HG03565 (cell line): ENCODE results near the gene ANKRD55.
"Not testable (repeated sequence)": the region's sequence is repeated elsewhere in the genome, so short reads cannot be mapped to it uniquely, and the experiment has no call there.

Source experiments
- ATAC-seq: cut with Tn5 transposase; IDR thresholded peaks from one replicate; pipeline ENCODE4 v1.9.1; 2021; ENCODE audit warnings: mild to moderate bottlenecking, moderate library complexity; ENCODE audit not compliant: unreplicated experiment

The ANKRD55 gene

DNA sequence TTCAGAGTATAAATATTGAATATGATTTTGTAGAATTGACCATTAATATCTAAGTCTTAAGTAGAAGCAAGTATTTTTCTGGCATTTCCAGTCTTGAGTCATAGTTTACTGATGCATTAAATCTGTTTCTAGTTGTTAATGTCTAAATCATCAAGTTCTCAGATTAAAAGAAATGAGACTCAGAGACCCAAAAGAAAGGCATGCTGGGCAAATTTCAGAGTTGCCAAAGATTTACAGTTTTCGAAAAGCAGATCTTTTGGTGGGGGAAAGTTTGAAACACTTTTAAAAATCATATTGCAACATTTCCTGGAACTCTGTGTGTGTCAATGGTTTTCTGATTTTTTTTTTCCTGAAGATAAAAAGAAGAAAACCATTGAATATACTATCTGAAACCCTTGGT is 60.9 kb downstream of the ANKRD55 start:
- no peak for ATAC-seq

DNA sequence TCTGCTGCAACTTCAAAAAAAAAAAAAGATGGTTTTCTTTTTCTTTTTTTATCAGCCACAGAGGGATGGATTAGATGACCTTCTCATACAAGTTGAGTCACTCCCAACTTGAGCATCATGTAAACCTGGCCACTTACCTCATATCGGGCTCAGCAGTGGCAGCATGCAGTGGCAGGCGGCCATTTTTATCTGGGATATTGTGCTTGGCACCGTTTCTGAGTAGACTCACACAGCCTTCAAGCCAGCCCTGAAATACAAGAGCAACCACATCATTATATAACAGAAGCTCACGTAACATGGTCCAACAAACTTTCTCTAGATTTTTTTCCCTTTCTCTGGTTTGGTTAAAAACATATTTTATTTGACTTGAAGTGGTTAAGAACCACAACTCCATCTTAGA is 62.6 kb downstream of the ANKRD55 start:
- ATAC-seq, result no peak

DNA sequence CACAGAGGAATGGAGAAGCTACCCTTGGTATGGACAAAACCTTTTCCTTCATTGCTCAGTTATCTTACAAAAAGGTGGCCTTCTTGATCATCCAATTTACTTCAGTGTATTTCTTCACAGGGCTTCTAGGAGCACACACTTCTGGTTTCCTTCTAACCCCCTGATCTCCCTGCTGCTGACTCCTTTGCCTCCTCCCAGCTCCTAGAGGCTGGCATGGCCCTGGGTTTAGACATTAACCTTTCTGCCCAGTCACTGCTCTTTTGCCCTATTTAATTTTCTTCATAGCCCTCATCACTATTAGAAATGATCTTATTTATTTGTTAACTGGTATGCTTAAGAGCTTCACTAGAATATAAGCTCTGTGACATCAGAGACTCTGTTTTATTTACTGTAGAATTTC is 63.2 kb downstream of the ANKRD55 start:
- ATAC-seq, result no peak

DNA sequence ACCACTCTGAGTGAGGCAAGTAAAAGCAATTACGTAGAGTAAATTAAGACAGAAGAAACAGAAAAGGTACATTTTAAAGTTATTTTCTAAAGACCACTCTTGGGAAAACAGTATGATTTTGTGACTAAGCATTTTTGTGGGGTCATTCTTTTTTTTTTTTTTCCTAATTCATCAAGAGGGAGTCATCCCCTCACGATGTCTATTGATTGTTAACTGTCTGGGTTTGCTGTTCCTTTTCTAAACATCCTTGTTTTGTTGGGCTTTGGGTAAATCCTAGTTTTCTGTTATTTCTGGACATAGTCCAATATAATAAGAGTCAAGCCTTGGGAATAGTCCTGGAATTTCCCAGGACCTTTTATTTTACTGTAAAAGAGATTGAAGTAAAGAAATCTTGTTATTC is 63.8 kb downstream of the ANKRD55 start:
- no peak for ATAC-seq

DNA sequence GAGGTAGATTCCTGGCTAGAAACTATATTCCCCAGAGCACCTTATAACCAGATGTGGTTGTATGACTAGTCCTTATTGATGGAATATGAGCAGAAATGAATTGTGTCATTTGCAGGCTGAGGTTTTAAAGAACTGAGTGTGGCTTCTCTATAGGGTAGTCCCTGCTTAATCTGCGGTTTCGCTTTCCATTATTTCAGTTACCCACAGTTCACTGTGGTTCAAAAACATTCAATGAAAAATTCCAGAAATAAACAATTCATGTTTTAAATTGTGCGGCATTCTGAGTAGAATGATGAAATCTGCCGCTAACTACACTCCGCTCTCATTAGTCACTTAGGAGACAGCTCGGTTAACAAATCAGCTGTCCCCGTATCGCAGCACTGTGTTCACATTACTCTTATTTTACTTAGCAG is 65.1 kb downstream of the ANKRD55 start:
- no peak for ATAC-seq

DNA sequence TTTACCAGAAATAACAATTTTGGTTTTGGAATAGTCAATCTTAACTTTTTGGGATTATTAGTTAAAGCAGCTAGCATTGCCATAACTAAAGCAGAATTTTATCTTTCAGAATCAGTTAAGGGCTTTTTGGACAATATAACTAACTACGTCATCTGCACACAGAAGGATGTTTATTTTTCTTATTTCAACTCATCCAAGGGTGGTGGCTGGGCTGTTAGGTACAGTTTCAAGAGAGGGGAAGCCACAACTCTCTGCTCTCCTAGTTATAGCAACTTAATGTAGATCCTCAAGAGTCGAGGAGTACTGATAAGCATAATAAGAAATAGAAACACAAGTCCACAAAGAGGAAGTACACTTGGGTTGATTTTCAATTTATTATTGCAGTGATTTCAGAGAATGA is 65.6 kb downstream of the ANKRD55 start:
- ATAC-seq, result no peak

DNA sequence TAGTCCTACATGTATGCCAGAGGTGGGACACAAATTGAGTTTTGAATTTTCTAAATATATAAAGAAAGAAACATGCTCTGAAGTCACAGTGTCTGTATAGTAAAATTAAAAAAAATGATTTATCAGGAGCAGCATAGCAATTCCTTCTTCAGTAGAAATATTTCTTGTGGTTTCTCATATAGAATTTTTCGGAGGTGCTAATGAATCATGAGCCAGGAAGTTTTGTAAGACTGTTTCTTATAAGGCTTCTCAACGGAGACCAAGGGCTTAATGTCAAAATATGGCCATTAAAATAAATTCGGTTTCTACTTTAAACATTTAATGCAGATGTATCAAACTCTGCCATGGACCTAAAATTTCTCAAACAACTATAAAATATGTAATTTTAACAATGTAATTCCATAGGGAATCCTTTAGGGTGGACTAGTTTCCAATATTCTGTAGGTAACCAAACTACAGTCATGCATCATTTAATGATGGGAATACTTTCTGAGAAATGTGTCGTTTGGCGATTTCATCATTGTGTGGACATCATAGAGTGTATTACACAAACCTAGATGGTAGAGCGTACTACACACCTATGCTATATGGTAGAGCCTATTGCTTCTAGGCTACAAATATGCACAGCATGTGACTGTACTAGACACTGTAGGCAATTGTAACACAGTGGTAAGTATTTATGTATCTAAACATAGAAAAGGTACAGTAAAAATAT is 66.3 kb downstream of the ANKRD55 start:
- no peak for ATAC-seq

DNA sequence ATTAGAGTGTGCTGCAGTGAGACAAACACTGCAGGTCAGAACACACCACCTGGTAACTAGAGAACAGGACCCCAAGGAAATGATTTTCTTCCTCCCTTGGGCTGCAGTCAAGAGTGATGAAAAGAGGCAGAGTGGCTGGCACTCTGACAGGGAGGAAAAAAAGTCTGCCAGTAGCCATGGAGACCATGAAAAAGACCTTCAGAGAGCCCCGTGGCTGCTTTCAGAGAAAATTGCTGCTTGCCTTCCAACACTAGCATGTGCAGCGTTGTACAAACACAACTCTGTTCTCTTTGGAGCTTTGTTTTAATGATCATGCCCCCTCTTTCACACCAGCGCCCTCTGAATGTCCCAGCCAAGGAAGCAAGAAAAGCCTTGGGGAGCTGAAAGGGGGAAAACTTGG is 68.8 kb downstream of the ANKRD55 start:
- no peak for ATAC-seq

DNA sequence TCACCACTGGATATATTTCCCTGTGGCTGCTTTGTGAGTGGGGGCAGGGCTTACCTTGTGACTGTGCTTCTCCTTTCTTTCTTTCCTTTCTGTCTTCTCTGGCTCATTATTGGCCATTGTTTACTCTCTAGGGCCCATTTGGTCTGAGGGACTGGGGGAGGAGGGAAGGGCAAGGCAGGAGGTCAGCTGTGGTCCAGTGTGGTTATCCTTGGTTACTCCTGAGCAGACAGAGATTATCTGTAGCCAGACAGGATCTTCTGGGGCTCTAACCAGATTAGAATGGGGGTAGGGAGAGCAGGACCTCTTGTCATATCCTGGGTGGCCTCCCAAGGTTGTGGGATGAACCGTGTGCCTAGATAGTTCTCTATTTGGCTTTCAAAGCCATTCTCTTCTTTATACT is 71.2 kb downstream of the ANKRD55 start:
- no peak for ATAC-seq

DNA sequence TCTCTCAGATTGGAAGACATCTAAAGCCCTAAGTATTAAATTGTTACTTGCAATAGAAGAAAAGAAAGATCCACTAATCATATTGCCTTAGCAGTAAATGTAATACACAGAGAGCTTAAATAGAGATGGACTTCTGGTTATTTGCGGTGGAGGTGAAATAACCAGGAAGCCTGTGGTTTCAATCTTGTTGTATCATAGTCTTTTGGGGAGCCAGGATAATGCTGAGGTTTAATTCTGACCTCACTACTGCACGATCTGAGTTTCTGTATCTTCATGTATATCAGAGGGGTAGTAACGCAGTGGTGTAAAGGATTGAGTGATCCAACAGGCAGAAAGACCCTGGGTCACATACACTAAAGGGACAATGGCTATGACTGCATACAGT is 71.7 kb downstream of the ANKRD55 start:
- ATAC-seq, result no peak

DNA sequence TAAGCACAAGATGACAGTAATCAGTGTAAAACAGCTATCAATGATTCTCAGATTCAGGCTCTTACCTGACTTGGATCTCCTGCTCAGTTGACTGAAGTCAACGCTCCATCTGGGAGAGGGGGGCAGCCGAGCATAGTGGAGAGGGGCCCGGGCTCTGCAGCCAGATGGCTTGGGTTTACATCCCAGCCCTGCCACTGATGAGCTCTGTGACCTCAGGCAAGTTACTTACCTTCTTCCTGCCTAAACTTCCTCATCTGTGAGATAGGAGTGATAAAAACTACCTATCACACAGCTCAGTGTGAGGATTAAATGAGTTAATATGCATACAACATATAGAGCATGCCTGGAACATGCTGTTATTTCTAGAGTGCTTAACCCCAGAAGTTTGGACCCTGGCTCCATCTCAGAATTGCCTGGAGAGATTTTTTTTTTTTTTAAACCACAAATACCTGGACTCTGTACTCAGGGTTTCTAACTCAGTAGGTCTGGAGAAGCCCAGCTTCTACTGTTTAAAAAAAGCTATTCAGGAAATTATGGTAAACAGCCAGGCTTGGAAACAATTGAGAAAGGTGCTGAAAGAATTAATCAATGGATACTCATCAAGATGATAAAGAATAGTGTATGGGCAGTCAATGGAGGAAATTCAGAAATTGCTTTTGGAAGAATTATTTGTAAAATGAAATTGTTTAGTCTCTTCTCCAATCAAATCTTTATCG is 72.2 kb downstream of the ANKRD55 start:
- no peak for ATAC-seq

DNA sequence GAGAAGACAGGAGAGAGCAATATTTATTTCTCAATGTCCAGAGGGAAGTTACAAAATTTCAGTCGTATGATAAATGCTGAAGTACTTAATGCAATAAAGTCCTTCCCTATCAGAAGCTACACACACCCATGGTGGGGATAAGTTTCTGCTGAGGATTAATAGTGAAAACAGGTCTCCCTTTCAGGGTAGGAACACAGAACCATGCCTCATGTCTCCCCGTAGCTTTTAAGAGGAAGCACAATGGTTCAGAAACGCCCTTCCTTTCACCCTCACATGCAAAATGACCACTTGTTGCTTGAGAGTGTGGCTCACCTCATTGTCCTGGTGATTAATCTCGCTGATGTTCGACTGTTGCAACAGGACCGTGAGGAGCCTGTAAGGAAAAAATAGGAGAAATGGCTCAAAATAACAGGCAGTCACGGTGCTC is 73.6 kb downstream of the ANKRD55 start:
- ATAC-seq, result no peak

DNA sequence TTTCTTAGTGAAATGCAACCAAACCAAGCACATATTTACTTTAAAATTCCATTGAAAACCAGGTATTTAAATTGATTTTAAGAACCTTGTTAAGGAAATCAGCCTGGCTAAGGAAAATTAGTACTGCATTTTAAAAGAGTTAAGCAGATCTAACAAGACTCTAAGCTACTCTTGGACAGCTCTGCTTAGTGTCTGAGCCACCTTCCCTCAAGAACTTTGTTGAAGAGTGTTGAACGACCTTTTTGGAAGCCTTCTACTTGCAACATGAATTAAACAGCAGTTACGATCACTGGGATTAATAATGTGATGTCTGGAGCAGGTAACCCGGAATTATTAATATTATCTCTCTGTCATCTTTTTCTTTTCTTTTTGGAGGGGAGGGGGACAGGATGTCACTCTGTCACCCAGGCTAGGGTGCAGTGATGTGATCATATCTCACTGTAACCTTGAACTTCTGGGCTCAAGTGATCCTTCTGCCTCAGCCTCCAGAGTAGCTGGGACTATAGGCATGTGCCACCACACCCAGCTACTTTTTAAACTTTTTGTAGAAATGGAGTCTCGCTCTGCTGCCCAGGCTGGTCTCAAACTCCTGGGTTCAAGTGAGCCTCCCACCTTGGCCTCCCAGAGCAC is 74.7 kb downstream of the ANKRD55 start:
- ATAC-seq, result no peak

DNA sequence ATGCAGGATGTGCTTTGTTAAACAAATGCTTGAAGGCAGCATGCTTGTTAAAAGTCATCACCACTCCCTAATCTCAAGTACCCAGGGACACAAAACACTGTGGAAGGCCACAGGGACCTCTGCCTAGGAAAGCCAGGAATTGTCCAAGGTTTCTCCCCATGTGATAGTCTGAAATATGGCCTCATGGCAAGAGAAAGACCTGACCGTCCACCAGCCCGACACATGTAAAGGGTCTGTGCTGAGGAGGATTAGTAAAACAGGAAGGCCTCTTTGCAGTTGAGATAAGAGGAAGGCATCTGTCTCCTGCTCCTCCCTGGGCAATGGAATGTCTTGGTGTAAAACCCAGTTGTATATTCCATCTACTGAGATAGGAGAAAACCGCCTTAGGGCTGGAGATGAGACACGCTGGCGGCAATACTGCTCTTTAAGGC is 75.9 kb downstream of the ANKRD55 start:
- ATAC-seq, result not testable (repeated sequence)

DNA sequence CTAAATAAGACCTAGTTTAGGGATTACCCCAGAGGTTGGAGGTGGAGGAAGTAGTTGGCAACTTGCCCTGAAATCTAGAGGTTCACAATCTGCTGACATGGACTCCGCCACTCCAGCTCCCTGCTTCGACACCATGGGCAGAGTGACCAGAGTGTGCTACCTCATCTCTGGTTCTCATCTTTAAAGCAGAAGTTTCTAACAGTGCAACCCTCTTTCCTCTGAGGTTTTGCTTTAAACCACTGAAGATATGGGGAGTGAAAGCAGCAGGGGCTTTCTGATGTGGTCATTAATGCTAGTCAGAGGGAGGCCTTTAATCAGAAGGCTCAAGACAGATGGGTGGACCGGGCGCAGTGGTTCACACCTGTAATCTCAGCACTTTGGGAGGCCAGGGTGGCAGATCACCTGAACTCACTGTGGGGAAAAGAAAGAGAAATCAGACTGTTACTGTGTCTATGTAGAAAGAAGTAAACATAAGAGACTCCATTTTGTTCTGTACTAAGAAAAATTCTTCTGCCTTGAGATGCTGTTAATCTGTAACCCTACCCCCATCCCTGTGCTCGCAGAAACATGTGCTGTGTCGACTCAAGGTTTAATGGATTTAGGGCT is 76.4 kb downstream of the ANKRD55 start:
- ATAC-seq, result peak; percentile 35

DNA sequence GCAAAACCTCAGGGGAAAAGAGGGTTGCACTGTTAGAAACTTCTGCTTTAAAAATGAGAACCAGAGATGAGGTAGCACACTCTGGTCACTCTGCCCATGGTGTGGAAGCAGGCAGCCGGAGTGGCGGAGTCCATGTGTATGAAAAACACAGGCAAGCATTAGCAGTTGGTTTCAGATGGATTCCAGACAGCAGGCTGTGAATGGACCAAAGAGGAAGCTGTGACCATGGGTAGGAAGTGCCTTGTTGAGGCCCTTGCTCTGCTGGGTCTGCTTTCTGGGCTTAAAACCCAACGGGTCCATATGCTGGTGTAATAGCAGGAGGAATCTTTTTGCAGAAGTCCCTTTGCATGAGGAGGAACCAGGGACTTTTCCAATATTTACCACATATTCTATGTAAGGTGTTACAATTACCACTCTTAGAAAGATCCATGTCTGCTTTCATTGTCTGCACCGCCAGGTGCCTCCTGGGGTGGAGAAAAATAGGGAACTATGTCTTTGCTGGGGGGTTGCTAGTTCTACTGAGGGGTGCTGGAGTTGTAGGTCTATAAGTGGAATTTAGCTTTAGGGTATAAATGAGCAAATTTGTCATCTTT is 77.0 kb downstream of the ANKRD55 start:
- peak; percentile 17 for ATAC-seq

DNA sequence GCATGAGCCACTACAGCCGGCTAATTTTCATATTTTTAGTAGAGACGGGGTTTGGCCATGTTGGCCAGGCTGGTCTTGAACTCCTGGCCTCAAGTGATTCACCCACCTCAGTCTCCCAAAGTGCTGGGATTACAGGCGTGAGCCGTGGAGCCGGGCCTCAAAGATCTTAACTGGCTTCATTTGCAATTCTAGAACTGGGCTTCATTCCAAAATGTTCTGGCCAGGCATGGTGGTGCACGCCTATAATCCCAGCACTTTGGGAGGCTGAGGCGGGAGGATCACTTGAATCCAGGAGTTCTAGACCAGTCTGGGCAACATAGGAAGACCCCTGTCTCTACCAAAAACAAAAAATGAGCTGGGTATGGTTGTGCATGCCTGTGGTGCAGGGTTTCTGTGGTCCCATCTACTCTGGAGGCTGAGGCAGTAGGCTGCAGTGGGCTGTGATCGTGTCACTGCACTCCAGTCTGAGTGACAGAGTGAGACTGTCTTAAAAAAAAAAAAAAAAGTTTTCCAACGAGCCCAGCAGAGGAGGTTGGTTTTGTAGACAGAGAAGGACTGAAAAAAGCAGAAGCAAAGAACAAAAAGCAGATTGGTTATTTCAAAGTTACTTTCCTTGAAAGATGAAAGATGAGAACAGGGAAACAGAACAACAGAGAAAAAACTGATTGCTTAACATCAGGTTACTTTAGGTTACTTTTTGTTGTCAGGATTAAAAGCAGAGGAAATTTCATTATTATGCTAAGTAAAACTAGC is 78.2 kb downstream of the ANKRD55 start:
- no peak for ATAC-seq

DNA sequence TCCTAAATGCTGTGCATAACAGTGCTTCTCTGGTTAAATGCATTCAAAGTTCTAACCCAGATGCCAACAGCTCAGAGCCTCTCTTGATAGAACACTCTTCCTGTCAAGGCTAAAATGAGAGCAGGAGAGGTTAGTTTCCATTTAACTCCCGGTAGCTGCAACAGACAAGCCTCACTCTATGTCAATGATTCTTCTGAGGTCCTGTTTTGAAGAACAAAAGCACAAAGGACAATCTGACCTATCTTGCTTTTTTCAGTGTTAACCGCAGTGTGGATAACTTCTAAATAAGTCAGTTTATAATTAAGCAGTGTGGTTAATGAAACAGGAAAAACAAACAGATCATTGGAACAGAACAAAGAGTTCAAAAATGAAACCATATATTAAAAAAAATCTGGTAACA is 80.7 kb downstream of the ANKRD55 start:
- no peak for ATAC-seq

DNA sequence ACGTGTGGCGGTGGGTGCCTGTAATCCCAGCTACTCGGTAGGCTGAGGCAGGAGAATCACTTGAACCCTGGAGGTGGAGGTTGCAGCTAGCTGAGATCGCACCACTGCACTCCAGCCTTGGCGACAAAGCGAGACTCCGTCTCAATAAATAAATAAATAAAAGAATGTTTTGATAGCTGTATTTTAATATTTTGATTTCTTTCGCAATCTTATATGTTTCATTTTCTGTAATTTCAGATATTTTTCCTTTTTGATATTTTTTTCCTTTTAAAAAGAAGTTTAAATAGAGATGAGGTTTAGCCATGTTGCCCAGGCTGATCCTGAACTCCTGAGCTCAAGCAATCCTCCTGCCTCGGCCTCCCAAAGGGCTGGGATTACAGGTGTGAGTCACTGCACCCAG is 82.4 kb downstream of the ANKRD55 start:
- ATAC-seq, result not testable (repeated sequence)

DNA sequence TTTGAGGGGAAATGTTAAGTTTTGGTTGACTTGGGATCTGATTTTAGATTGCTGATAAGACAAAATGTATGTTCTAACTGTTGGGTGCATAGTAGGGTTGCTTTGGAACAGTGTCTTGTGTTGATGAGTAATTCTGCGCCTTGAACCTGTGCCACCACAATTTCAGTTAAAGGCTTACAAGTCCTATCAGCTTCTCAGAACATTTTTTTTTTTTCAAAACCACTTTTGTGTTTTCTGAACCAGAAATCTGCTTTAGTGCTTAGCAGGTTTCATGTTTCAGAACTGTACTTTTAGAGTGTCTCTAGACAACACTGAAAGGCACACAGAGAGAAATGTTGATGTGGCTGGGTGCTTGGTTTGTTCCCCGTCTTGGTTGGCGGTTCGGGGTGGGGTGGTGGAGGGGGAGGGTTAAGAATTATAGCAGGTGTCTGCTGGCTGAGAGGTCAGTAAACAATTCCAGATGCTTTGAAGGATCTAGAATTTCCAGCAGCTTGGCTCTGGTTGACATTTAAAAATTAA is 84.6 kb downstream of the ANKRD55 start:
- peak; percentile 84 for ATAC-seq
